Measurements from ENCODE around the gene WDR64.

- TF ChIP-seq CTCF (IDR thresholded peaks at IDR 0.05) (no peak), POLR2A (IDR thresholded peaks at IDR 0.05) (no peak)
Observed at GRCh38 chr1:241606544-241606943, 45.5 kb upstream of the WDR64 start.
